Thyroid gland (tissue), 4 donors: ENCODE data around the gene RNF7. TPM values are rescaled to one million over a fixed set of nuclear protein-coding genes. Genes with fewer than 3 reads are reported as not detected.
A peak's percentile ranks its signal among the peaks of the same experiment; 100 is the strongest.

ENCODE experiments used
- DNase-seq, 2 donors: peaks; one replicate each; pipeline ENCODE4 v3.0.0-alpha.2; 2019
- H3K27ac ChIP-seq, 3 donors: fragments of 200-600 bp; sonication (generic); 1 replicate in 2 of 3; 2 replicates in 1 of 3; pipeline ENCODE4 v1.5.1; 2016 to 2019; ENCODE audit warnings: mild to moderate bottlenecking in 1 of 3, moderate library complexity in 1 of 3
- H3K27me3 ChIP-seq: fragments of 200-600 bp; sonication (generic); one replicate; pipeline ENCODE4 v1.5.1; 2019
- H3K36me3 ChIP-seq, 2 donors: fragments of 200-600 bp; sonication (generic); one replicate each; pipeline ENCODE4 v1.5.1; 2016 to 2019
- H3K4me1 ChIP-seq, 2 donors: fragments of 200-600 bp; sonication (generic); one replicate each; pipeline ENCODE4 v1.5.1; 2017 to 2019
- H3K4me3 ChIP-seq, 3 donors: fragments of 200-600 bp; sonication (generic); replicated peaks in 1 of 3; 1 replicate in 2 of 3; 2 replicates in 1 of 3; pipeline ENCODE4 v1.5.1; 2016; ENCODE audit warnings: mild to moderate bottlenecking in 1 of 3
- H3K9me3 ChIP-seq: fragments of 200-600 bp; sonication (generic); one replicate; pipeline ENCODE4 v1.5.1; 2017
- POLR2A ChIP-seq, 2 donors: fragments of 450-650 bp; IDR thresholded peaks; one replicate each; pipeline ENCODE4 v1.6.1; 2017; ENCODE audit warnings: antibody characterized with exemption in 2 of 2, mild to moderate bottlenecking in 2 of 2, moderate library complexity in 1 of 2
- WGBS, 2 donors: methylation state at CpG; one replicate each; pipeline ENCODE4 v1.1.5; 2017; 5-methylcytosine and 5-hydroxymethylcytosine counted together
- intact Hi-C: fragments of 100-400 bp; cut with DNase I; formaldehyde crosslinking; loops from one replicate; pipeline ENCODE4 v1.15.1; 2023
- small RNA-seq: library from RNA; depleted of rRNA; stranded (forward); fragments of <200 nt; gene quantifications from one replicate; pipeline ENCODE3, GENCODE V24; 2016
- total RNA-seq, 4 donors: library from RNA; depleted of rRNA; stranded (reverse); fragments of >200 nt; gene quantifications; one replicate each; pipeline ENCODE4 v1.2.3, GENCODE V29; 2016
- TF ChIP-seq, protein P1 (sequence below), 6 experiments: fragments of 200-600 bp in 3 of 6; fragments of 450-650 bp in 3 of 6; sonication (generic) in 3 of 6; IDR thresholded peaks; one replicate each; pipeline ENCODE4 v1.5.1; 2016 to 2019; ENCODE audit warnings: antibody characterized with exemption in 6 of 6, mild to moderate bottlenecking in 2 of 6, inconsistent platforms in 1 of 6, moderate library complexity in 1 of 6

The RNF7 gene
- total RNA-seq, 4 donors from 2014 or later, result 56.5 to 114 (median 79.1) TPM

- no peak overlapping the region for H3K27ac ChIP-seq
- peaks cover 25 to 26% of the 10 kb centered on the region in 2 donors for H3K4me1 ChIP-seq
- H3K27me3 ChIP-seq, result no peaks in the 10 kb centered on the region
- H3K36me3 ChIP-seq, result no peaks in the 10 kb centered on the region
- TF ChIP-seq POLR2A (IDR thresholded peaks at IDR 0.05), result no peak
- TF ChIP-seq, protein P1, sequence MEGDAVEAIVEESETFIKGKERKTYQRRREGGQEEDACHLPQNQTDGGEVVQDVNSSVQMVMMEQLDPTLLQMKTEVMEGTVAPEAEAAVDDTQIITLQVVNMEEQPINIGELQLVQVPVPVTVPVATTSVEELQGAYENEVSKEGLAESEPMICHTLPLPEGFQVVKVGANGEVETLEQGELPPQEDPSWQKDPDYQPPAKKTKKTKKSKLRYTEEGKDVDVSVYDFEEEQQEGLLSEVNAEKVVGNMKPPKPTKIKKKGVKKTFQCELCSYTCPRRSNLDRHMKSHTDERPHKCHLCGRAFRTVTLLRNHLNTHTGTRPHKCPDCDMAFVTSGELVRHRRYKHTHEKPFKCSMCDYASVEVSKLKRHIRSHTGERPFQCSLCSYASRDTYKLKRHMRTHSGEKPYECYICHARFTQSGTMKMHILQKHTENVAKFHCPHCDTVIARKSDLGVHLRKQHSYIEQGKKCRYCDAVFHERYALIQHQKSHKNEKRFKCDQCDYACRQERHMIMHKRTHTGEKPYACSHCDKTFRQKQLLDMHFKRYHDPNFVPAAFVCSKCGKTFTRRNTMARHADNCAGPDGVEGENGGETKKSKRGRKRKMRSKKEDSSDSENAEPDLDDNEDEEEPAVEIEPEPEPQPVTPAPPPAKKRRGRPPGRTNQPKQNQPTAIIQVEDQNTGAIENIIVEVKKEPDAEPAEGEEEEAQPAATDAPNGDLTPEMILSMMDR (IDR thresholded peaks at IDR 0.05), result no peak
- H3K9me3 ChIP-seq, result no peaks in the 10 kb centered on the region
- no peak overlapping the region for H3K4me3 ChIP-seq
- DNase-seq, result no peak
- intact Hi-C loops, result loop anchor here (10.0 kb wide), 1 partner anchor 81 kb away; the partner anchor contains the start of gene ATP1B3
- WGBS, 2 donors, result 89 to 92% methylated on average over 8 of the region's 8 CpGs
Measured at GRCh38 chr3:141793476-141794260, 55.6 kb downstream of the RNF7 start.

DNA sequence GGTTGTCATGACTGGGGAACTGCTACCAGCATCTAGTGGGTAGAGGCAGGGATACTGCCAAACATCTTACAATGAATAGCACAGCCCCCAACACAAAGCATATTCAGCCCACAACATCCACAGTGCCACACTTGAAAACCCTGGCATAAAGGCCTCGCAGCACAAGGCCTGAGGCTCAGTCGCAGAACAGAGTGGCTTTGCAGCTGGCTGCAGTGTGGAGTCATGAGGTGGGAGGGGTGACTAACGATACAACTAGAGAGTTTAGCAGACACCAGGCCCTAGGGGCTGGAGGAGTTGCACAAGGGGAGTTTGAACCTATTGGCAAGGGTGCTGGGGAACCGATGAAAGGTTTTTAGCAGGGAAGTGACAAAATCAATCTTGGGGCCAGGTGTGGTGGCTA is 57.2 kb downstream of the RNF7 start:
- intact Hi-C loops, result loop anchor here (10.0 kb wide), 1 partner anchor 80 kb away; the partner anchor contains the start of gene ATP1B3
- H3K27ac ChIP-seq, result peak overlapping the region in 2 of 3 donors; percentile 92 to 96

DNA sequence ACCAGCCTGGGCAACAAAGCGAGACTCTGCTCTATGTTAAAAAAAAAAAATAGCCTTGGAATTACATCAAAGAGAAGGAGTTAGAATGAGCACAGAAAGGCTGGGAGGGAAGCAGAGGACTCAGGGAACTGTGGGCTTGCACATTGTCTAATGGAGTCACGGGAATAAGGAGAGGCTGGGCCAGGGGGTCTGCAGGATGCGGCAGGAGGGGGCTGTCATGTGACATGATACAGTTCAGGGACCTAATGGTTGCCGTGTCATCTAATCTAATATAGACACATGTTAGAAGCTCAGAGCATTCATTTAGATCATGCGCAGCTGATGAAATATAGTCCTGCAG is 57.6 kb downstream of the RNF7 start:
- Histone ChIP-seq H3K9me3 (no peaks in the 10 kb centered on the region), H3K27ac (peak overlapping the region; percentile 15 to 96 (median 92)), H3K4me1 (peaks cover 28 to 30% of the 10 kb centered on the region in 2 donors), H3K36me3 (no peaks in the 10 kb centered on the region), H3K4me3 (no peak overlapping the region), H3K27me3 (no peaks in the 10 kb centered on the region)
- TF ChIP-seq, protein P1 (IDR thresholded peaks at IDR 0.05), result no peak
- intact Hi-C loops, result loop anchor here (10.0 kb wide), 1 partner anchor 79 kb away; the partner anchor contains the start of gene ATP1B3
- 73 to 79% methylated on average over 5 of the region's 5 CpGs for WGBS, 2 donors
- DNase-seq, result peak in 1 of 2 donors; percentile 15

More for the DNA sequence above, 57.2 kb downstream of the RNF7 start:
- Histone ChIP-seq H3K27me3 (no peaks in the 10 kb centered on the region), H3K9me3 (no peaks in the 10 kb centered on the region), H3K4me3 (no peak overlapping the region), H3K36me3 (no peaks in the 10 kb centered on the region), H3K4me1 (peaks cover 28 to 30% of the 10 kb centered on the region in 2 donors)
- DNase-seq, result no peak
- 84 to 92% methylated on average over 4 of the region's 4 CpGs for WGBS, 2 donors
- no peak for TF ChIP-seq POLR2A (IDR thresholded peaks at IDR 0.05)
- TF ChIP-seq, protein P1 (IDR thresholded peaks at IDR 0.05), result no peak

DNA sequence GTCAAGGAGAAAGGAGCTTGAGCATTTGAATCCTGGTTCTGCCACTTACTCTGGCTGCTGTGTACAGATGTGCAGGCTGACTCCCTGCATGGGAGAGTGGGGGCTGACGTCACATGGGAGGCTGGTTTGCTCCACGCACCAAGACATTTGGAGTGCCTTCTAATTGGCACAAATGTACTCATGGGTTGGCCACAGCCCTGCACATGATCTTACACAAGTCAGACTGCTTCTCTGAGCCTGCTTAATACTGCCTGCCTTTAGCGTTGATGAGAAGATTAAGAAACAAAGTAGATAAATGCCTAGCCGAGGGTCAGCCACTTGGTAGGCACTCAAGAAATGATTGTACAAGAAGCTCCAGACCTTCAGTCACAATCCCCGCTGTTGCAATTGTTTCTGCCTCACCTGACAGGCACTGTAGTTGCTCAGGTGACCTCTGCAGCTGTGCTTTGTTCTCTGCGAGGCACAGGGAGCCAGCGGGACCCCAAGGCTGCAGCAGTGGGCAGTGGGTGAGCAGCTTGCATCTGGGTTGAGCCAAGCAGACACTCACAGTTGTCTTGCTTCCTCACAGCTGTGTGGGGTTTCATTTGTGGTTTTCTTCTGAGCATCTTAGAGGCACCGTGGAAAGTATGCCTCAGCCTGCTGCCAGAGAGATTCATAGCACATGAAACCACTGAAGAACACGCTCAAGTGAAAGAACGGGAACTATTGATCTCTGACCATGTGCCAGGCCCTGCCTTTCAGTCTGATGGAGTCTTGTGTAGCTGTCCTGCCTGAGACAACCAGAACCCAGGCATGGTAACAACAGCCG is 58.2 kb downstream of the RNF7 start:
- no peaks in the 10 kb centered on the region for H3K27me3 ChIP-seq
- H3K4me3 ChIP-seq, result no peak overlapping the region
- intact Hi-C loops, result loop anchor here (10.0 kb wide), 1 partner anchor 79 kb away; the partner anchor contains the start of gene ATP1B3
- DNase-seq, result peak; percentile 95 to 96
- WGBS, 2 donors, result 41 to 44% methylated on average over 9 to 11 of the region's 11 CpGs
- H3K27ac ChIP-seq, result peak overlapping the region; percentile 83 to 96 (median 92)
- TF ChIP-seq, protein P1 (IDR thresholded peaks at IDR 0.05), result peak in 1 of 6 experiments; percentile 2
- TF ChIP-seq POLR2A (IDR thresholded peaks at IDR 0.05), result peak in 1 of 2 donors; percentile 63
- peaks cover 28 to 30% of the 10 kb centered on the region in 2 donors for H3K4me1 ChIP-seq
- H3K9me3 ChIP-seq, result no peaks in the 10 kb centered on the region
- H3K36me3 ChIP-seq, result no peaks in the 10 kb centered on the region

Small RNA genes within 50 kb of the gene (small RNA-seq; reads per million reads assigned to genes)
- not detected for gene AC112771.1

Other genes with a start within 250 kb of the RNF7 start
- not detected for gene GRK7, start 25.1 kb downstream of the RNF7 start, total RNA-seq
- 10 to 100 TPM; 55.1 to 94.1 (median 64.7) TPM for gene ATP1B3, start 138.3 kb downstream of the RNF7 start, total RNA-seq